HepG2 (cell line): ENCODE measurements around the gene CRNKL1. TPM values are rescaled to one million over a fixed set of nuclear protein-coding genes. Genes with fewer than 3 reads are reported as not detected.

Experiments used
- ATM ChIP-seq: fragments of 450-650 bp; IDR thresholded peaks from 2 replicates; pipeline ENCODE4 v1.7.1; 2017; ENCODE audit warnings: mild to moderate bottlenecking, borderline replicate concordance
- FOXA1 ChIP-seq, 2 experiments: fragments of 450-650 bp in 1 of 2; sonication (generic) in 1 of 2; formaldehyde crosslinking in 1 of 2; IDR thresholded peaks; 2 replicates each; pipeline versions ENCODE4 v1.4.0 to v1.6.1; 2016 to 2020; ENCODE audit warnings: missing genetic modification reagents in 1 of 2
- HDAC6 ChIP-seq: fragments of 200-600 bp; sonication (generic); IDR thresholded peaks from 2 replicates; pipeline ENCODE4 v1.7.0; 2017; ENCODE audit warnings: mild to moderate bottlenecking, antibody characterized with exemption, low read length, low read depth
- HMGA1 ChIP-seq: sonication (generic); formaldehyde crosslinking; conservative IDR thresholded peaks from 2 replicates; pipeline ENCODE4 v1.4.0; 2020; ENCODE audit warnings: missing genetic modification reagents
- HNRNPLL ChIP-seq: fragments of 200-400 bp; formaldehyde crosslinking; IDR thresholded peaks from 2 replicates; pipeline ENCODE4 v1.6.1; 2017; ENCODE audit warnings: mild to moderate bottlenecking, low read depth, low read length; ENCODE audit not compliant: poor library complexity, severe bottlenecking
- IKZF4 ChIP-seq: sonication (generic); formaldehyde crosslinking; IDR thresholded peaks from 2 replicates; pipeline ENCODE4 v1.5.1; 2020; ENCODE audit warnings: borderline replicate concordance, mild to moderate bottlenecking, low read depth, missing genetic modification reagents; ENCODE audit errors: not compliant biosample characterization
- ONECUT2 ChIP-seq: sonication (generic); formaldehyde crosslinking; IDR thresholded peaks from 2 replicates; pipeline ENCODE4 v1.4.0; 2020; ENCODE audit warnings: missing genetic modification reagents
- RBFOX2 ChIP-seq: fragments of 200-400 bp; formaldehyde crosslinking; IDR thresholded peaks from 2 replicates; pipeline ENCODE4 v1.6.1; 2017; ENCODE audit warnings: low read depth, mild to moderate bottlenecking, low read length
- RFX5 ChIP-seq: IDR thresholded peaks from 2 replicates; pipeline ENCODE4 v1.6.1; 2011; ENCODE audit warnings: low read depth, low read length, improper control_type of control experiment
- SIN3B ChIP-seq: fragments of 150-350 bp; IDR thresholded peaks from 2 replicates; pipeline ENCODE4 v1.6.1; 2014; ENCODE audit warnings: low read length
- TAF15 ChIP-seq: fragments of 200-400 bp; formaldehyde crosslinking; IDR thresholded peaks from one replicate; pipeline ENCODE4 v1.6.1; 2018; ENCODE audit warnings: mild to moderate bottlenecking, low read depth, low read length; ENCODE audit not compliant: poor library complexity, severe bottlenecking
- TBL1XR1 ChIP-seq: fragments of 150-350 bp; IDR thresholded peaks from 2 replicates; pipeline ENCODE4 v1.6.1; 2014; ENCODE audit warnings: borderline replicate concordance, low read length; ENCODE audit not compliant: partially characterized antibody
- TBX3 ChIP-seq: fragments of 450-650 bp; IDR thresholded peaks from 2 replicates; pipeline ENCODE4 v1.6.1; 2017; ENCODE audit warnings: antibody characterized with exemption, mild to moderate bottlenecking, inconsistent platforms, borderline replicate concordance
- TOPORS ChIP-seq: sonication (generic); formaldehyde crosslinking; IDR thresholded peaks from 2 replicates; pipeline ENCODE4 v1.8.0; 2023; ENCODE audit warnings: mild to moderate bottlenecking, missing genetic modification reagents
- XRCC5 ChIP-seq: fragments of 200-400 bp; formaldehyde crosslinking; optimal IDR thresholded peaks from 2 replicates; pipeline ENCODE3; 2017; ENCODE audit warnings: mild to moderate bottlenecking, low read length
- ZBTB7A ChIP-seq: sonication (generic); formaldehyde crosslinking; IDR thresholded peaks from 2 replicates; pipeline ENCODE4 v1.8.0; 2022; ENCODE audit warnings: mild to moderate bottlenecking, missing genetic modification reagents
- ZNF160 ChIP-seq: sonication (generic); formaldehyde crosslinking; IDR thresholded peaks from 2 replicates; pipeline ENCODE4 v1.8.0; 2022; ENCODE audit warnings: mild to moderate bottlenecking, inconsistent platforms, missing genetic modification reagents
- ZNF496 ChIP-seq: sonication (generic); formaldehyde crosslinking; IDR thresholded peaks from 2 replicates; pipeline ENCODE4 v1.8.1; 2023; ENCODE audit warnings: mild to moderate bottlenecking, moderate library complexity, missing genetic modification reagents; ENCODE audit not compliant: insufficient replicate concordance
- ZNF570 ChIP-seq: sonication (generic); formaldehyde crosslinking; IDR thresholded peaks from 2 replicates; pipeline ENCODE4 v1.4.0; 2020; ENCODE audit warnings: mild to moderate bottlenecking, missing genetic modification reagents, borderline replicate concordance
- ZNF747 ChIP-seq: sonication (generic); formaldehyde crosslinking; IDR thresholded peaks from 2 replicates; pipeline ENCODE4 v1.8.1; 2023; ENCODE audit warnings: missing genetic modification reagents, mild to moderate bottlenecking, borderline replicate concordance
- polyA plus RNA-seq, 8 experiments: library from polyadenylated mRNA; depleted of rRNA in 3 of 8; stranded (reverse) in 7 of 8; unstranded in 1 of 8; fragments of >200 nt; fragmentation: Illumina TruSeq in 4 of 8; extraction: Trizol in 4 of 8; gene quantifications; 2 replicates each; pipeline versions ENCODE4 v1.2.1 to v1.2.3, GENCODE V29; 2011 to 2016; ENCODE audit warnings: low read depth in 4 of 8, missing spikeins in 1 of 8, mixed read lengths in 1 of 8; ENCODE audit not compliant: insufficient read depth in 1 of 8
- total RNA-seq, 5 experiments: library from RNA; depleted of rRNA; stranded (reverse); fragments of >200 nt; fragmentation: Illumina TruSeq; extraction: Trizol; gene quantifications; 2 replicates each; pipeline ENCODE4 v1.2.3, GENCODE V29; 2016; ENCODE audit warnings: low read depth in 1 of 5
- TF ChIP-seq, protein P1 (sequence below): fragments of 450-650 bp; IDR thresholded peaks from 2 replicates; pipeline ENCODE4 v1.6.1; 2017
- TF ChIP-seq, protein P2 (sequence below): sonication (generic); formaldehyde crosslinking; IDR thresholded peaks from 2 replicates; pipeline ENCODE4 v1.4.0; 2020; ENCODE audit warnings: mild to moderate bottlenecking, missing genetic modification reagents
- TF ChIP-seq, protein P3 (sequence below): sonication (generic); formaldehyde crosslinking; IDR thresholded peaks from 2 replicates; pipeline ENCODE4 v1.5.1; 2020; ENCODE audit warnings: mild to moderate bottlenecking, missing genetic modification reagents
- TF ChIP-seq, protein P4 (sequence below): sonication (generic); formaldehyde crosslinking; IDR thresholded peaks from 2 replicates; pipeline ENCODE4 v1.8.1; 2022; ENCODE audit warnings: mild to moderate bottlenecking, missing genetic modification reagents

The CRNKL1 gene
- total and polyA plus RNA-seq, 2 of the 13 experiments (the other 11 are each of a cell fraction or from before 2014, with no cell fraction given), result 12.3 to 64.5 TPM

DNA sequence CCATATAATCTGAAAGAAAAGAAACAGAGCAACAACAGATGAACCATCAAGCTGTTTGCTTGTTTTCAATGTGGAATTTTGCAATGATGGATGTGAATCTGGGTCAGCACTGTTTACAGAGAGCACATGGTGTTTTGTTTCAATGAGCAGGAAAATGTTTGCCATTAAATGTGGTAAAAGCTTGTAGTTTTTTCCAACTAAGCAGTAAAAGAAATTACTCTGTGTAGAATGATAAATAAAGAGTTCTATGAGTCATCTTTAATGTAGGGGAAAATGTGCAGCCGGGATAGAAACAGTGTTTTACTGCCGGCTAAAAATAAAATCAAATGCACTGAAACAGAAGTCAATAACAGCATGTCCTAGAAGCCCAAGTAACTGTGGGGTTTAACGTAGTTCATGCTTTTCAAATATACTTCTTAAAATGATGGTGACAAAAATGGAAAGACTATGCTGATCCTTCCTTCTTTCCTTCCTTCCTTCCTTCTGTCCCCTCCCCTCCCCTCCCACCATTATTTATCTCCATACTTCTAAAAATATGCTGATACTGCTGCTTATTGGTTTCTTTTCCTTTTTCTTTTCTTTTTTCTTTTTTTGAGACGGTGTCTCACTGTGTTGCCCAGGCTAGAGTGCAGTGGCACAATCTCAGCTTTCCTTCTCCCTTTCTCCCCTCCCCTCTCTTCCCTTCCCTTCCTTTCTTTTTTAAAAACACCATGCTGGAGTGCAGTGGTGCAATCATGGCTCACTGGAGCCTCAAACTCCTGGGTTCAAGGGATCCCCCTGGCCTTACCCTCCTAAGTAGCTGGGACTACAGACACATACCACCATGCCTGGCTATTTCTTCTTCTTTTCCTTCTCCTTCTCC lies 41.4 kb downstream of the CRNKL1 start (continued):
- TF ChIP-seq, protein P1, sequence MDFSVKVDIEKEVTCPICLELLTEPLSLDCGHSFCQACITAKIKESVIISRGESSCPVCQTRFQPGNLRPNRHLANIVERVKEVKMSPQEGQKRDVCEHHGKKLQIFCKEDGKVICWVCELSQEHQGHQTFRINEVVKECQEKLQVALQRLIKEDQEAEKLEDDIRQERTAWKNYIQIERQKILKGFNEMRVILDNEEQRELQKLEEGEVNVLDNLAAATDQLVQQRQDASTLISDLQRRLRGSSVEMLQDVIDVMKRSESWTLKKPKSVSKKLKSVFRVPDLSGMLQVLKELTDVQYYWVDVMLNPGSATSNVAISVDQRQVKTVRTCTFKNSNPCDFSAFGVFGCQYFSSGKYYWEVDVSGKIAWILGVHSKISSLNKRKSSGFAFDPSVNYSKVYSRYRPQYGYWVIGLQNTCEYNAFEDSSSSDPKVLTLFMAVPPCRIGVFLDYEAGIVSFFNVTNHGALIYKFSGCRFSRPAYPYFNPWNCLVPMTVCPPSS, result no peak
- TF ChIP-seq TOPORS, result no peak
- no peak for TF ChIP-seq RBFOX2
- TF ChIP-seq IKZF4, result no peak
- TF ChIP-seq TBX3, result no peak
- no peak for TF ChIP-seq HMGA1 (CRISPR knock-in tag)
- no peak for TF ChIP-seq RFX5
- TF ChIP-seq, protein P2, sequence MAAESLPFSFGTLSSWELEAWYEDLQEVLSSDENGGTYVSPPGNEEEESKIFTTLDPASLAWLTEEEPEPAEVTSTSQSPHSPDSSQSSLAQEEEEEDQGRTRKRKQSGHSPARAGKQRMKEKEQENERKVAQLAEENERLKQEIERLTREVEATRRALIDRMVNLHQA (CRISPR knock-in tag), result no peak
- no peak for TF ChIP-seq ZNF496 (CRISPR knock-in tag)
- no peak for TF ChIP-seq ZNF747 (CRISPR knock-in tag)
- TF ChIP-seq TBL1XR1, result peak; percentile 85
- no peak for TF ChIP-seq ZNF570
- no peak for TF ChIP-seq HDAC6
- TF ChIP-seq TAF15, result no peak
- TF ChIP-seq ZNF160 (CRISPR knock-in tag), result no peak
- no peak for TF ChIP-seq HNRNPLL
- TF ChIP-seq, protein P3, sequence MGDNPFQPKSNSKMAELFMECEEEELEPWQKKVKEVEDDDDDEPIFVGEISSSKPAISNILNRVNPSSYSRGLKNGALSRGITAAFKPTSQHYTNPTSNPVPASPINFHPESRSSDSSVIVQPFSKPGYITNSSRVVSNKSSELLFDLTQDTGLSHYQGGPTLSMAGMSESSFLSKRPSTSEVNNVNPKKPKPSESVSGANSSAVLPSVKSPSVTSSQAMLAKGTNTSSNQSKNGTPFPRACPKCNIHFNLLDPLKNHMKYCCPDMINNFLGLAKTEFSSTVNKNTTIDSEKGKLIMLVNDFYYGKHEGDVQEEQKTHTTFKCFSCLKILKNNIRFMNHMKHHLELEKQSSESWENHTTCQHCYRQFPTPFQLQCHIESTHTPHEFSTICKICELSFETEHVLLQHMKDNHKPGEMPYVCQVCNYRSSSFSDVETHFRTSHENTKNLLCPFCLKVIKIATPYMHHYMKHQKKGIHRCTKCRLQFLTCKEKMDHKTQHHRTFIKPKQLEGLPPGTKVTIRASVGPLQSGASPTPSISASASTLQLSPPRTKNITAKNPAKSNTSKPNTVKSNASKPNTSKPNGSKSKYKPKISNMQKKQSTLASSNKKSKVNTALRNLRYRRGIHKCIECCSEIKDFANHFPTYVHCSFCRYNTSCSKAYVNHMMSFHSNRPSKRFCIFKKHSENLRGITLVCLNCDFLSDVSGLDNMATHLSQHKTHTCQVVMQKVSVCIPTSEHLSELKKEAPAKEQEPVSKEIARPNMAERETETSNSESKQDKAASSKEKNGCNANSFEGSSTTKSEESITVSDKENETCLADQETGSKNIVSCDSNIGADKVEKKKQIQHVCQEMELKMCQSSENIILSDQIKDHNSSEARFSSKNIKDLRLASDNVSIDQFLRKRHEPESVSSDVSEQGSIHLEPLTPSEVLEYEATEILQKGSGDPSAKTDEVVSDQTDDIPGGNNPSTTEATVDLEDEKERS (CRISPR knock-in tag), result peak; percentile 53; the same call in 1 of the 2 replicates
- peak; percentile 78 for TF ChIP-seq FOXA1 (IDR thresholded peaks at IDR 0.05)
- TF ChIP-seq FOXA1 (CRISPR knock-in tag; IDR thresholded peaks at IDR 0.05), result peak; percentile 92
- TF ChIP-seq ONECUT2, result no peak
- no peak for TF ChIP-seq ATM
- TF ChIP-seq XRCC5, result no peak
- TF ChIP-seq, protein P4, sequence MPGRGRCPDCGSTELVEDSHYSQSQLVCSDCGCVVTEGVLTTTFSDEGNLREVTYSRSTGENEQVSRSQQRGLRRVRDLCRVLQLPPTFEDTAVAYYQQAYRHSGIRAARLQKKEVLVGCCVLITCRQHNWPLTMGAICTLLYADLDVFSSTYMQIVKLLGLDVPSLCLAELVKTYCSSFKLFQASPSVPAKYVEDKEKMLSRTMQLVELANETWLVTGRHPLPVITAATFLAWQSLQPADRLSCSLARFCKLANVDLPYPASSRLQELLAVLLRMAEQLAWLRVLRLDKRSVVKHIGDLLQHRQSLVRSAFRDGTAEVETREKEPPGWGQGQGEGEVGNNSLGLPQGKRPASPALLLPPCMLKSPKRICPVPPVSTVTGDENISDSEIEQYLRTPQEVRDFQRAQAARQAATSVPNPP (CRISPR knock-in tag), result no peak
- no peak for TF ChIP-seq ZBTB7A (CRISPR knock-in tag)
- TF ChIP-seq SIN3B, result no peak; the same call in 1 of the 2 replicates
